ENCODE measurements around the gene ABCB10.

GRCh38 chr1:229509576-229509975 lies 48.9 kb downstream of the ABCB10 start:
- TF ChIP-seq EZH2 (IDR thresholded peaks at IDR 0.05; ENCODE audit: insufficient read depth, poor library complexity, severe bottlenecking) (no peak), EZH2phosphoT487 (IDR thresholded peaks at IDR 0.05; ENCODE audit: insufficient read depth, low read depth) (no peak)
